Hematopoietic multipotent progenitor cell treated with erythropoietin and hydrocortisone succinate and interleukin-3 and kit ligand, for 17 days (in vitro differentiated cells): ENCODE data around the gene ZSWIM1.

Experiments used
- DNase-seq: peaks from one replicate; pipeline ENCODE4 v3.0.0-alpha.2; 2015; ENCODE audit warnings: low spot score

Gene ZSWIM1

DNA sequence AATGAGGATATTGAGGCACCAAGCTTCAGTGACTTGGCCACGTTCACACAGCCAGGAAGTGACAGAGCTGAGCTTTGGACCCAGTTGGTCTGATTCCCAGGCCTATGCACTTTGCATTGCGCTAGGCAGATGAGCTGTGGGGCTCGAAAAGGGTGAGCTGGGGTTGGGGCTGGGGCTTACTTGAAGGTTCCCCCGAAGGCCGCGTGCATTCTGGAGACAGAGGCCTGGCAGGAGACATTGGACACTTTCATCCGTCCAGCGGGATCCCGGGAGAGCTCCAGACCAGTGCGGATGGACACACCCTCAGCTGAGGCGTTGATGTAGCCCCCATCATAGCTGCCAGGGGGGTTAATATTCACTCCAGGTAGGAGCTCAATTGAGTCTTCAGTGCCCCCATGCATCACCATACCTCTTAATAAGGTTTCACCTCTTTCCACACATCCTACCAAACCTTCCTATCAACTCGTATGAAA lies 28.3 kb downstream of the ZSWIM1 start:
- DNase-seq = no peak

DNA sequence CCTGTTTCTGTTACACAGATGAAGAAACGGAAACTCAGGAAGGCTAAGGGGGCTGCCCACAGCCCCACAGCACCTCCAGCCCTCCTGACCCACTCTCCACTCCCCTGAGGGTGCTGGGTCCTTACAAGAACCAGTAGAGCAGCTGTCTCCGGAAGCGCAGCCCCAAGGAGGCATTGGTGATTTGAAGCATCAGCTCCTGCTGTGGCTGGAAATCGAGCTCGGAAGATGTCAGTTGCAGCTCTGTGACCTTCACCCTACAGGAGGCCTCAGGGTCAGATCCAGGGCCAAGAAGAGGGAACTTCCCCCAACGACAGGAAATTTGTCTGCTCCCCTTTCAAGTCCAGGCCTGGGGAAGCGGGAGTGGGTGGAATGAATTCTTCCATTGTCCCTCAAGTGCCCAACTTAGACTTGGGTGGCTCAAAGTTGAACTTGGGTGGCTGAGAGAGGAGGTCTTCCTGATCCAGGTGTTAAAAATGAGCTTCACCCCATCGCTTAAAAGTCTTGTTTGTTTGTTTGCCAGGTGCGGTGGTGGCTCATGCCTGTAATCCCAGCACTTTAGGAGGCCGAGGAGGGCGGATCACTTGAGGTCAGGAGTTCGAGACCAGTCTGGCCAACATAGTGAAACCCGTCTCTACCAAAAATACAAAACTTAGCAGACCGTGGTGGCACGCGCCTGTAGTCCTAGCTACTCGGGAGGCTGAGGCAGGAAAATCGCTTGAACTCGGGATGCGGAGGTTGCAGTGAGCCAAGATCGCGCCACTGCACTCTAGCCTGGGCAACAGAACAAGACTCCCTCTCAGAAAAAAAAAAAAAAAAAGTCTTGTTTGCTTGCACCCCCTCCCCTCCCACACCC lies 29.0 kb downstream of the ZSWIM1 start:
- no peak for DNase-seq

DNA sequence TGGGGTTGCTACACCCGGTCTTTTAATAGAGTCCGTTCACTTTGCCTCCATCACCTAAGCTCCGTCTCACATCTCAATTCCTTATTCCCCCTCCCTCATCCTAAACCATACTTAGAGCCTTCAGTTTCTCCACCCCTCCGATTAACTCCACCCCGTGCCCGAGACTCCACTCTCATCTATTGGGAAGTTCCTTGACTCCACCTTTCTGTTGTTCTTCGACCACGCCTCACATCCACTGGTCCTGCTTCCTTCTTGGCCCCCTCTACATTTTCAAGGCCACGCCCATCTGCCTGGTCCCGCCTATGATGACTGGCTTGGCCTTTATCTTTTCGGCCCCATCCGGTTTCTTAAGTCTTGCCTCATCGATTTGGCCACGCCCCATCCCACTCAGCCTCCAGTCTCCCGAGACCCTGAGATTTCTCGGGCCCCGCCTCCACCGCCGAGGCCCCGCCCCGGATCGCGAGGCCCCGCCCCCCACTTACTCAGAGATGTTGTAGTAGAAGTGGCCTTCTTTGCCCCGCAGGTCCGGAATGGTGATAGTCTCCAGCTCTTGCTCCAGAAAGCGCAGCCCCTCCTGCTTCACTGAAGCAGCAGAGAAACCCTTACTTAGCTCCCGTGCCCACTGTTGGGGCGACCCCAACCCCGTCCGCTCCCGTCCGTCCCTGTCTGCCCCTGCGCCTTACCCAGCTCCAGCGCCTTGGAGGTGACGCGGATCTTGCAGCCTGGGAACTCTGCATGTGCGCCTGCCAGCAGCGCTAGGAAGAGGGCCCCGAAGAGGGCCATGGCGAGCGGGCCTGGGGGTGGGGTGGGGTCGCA lies 29.9 kb downstream of the ZSWIM1 start:
- peak; percentile 98 for DNase-seq

DNA sequence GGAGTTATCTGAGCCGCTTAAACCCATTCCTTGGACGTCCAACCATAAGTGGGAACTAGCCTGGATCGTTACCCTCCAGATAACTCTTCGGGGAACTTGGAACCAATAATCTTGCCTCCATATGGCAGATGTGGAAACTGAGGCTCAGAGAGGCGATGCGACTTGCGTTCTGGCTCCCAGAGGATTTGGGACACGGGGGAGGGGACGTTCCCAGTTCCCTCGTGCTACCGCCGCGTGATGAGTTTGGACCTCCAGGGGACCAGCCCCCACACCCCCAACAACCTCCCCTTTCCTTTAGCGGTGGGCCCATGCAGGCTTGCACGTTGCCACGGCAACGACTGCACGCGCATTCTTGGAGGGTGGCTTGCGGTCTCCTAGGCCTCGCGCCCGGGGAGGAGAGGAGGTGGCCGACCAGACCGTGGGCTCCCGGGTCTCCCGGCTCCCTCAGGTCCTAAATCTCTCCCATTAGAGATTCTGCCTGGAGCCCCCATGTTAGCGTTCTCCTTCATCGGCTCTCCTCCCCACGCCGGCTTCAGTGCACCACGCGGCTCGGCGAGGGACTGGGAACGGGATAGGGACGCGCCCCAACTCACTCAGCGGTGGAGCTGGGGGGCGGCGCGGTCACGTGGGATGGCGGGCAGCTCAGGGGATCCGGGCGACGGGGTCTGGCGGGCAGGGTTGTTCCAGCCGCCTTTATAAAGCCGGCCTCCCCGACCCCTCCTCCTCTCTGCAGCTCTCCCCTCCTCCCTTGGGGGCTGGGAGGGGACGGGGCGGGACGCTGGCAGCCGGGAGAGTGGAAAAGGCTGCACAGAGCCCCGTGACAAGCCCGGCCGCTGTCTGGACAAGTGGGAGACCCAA lies 30.7 kb downstream of the ZSWIM1 start, which contains the start of gene PLTP:
Gene PLTP (minus strand): TSS at position 670 of the 858 bp plus-strand sequence. CDS start 703 bp downstream, outside the sequence.
- no peak for DNase-seq

DNA sequence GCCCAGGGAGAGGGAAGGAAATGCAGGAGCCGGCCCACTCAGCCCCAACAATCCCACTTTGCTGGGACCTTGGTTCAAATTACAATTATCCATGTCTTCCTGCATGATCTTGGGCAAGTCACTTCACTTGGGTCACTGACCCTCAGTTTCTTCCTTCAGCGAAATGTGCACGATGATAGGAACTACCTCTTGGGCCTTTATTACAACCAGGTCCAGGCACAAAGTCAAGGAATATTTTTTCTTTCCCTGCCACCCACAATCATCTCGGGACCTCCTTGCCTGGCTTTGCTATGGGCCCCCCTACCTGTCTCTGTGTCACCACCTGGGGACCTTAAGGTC lies 31.3 kb downstream of the ZSWIM1 start:
- no peak for DNase-seq

DNA sequence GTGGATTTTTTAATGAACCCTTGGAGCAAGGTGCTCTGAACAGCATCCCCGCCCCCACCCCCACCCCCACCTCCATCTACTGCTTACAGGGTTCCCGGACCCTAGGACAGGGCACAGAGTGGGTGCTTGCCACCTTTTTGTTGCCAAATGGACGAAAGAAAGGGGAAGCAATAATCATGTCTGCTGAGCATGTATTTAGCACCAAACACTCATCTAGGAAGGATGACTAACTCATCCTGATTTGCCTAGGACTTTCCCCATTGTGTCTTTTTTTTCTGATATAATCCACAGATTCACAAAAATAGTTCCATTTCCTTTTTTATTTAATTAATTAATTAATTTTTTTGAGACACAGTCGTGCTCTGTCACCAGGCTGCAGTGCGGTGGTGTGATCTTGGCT lies 32.1 kb downstream of the ZSWIM1 start:
- no peak for DNase-seq

DNA sequence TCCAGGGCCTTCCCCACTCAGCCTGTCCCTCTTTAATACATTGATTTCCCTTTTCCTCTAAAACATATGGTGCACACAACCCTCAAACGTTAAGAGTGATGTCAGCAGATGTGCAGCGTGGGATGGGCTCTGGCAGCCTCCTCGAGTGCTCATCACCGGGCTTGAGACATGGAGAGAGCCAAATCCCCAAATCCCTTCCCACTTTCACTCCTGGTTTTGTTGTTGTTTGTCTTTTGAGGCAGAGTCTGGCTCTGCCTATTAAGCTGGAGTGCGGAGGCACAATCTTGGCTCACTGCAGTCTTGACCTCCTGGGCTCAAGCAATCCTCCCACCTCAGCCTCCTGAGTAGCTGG lies 36.7 kb downstream of the ZSWIM1 start:
- no peak for DNase-seq

DNA sequence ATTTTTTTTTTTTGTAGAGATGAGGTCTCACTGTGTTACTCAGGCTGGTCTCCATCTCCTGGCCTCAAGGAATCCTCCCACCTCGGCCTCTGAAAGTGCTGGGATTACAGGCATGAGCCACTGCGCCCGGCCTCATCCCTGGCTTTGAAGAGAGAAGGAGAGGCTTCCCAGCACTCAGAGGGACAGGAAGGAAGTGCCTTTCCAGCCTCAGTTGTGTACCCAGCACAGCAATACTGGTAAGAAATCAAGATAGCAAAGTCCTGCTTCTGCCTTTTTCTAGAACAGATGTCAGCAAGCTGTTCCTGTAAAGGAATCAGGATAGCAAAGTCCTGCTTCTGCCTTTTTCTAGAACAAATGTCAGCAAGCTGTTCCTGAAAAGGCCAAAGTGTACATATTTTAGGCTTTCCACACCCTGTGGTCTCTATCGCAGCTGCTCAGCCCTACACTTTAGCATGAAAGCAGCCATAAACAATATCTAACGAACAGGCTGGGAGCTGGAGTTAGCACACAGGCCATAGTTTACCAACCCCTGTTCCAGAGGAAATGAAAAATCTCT lies 37.2 kb downstream of the ZSWIM1 start:
- no peak for DNase-seq

DNA sequence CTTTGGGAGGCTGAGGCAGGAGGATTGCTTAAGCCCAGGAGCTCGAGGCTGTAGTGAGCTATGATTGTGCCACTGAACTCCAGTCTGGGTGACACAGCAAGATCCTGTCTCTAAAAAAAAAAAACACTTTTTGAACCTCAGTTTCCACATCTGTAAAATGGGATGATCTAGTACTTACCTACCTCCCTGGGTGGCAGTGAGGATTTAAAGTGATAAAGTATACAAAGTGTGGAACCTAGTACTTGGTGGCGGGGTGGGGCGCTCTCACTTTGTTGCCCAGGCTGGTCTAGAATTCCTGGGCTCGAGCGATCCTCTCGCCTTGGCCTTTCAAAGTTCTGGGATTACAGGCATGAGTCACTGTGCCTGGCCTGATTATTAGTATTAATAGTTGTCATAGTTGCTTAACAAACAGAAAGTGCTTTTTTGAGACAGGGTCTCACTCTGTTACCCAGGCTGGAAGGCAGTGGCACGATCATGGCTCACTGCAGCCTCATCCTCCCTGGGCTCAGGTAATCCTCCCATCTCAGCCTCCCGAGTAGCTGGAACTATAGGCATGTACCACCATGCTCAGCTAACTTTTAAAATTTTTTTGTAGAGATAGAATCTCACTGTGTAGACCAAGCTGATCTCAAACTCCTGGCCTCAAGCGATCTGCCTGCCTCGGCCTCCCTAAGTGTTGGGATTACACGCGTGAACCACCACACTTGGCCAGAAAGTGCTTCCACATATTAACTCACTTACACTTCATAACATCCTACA lies 37.9 kb downstream of the ZSWIM1 start:
- DNase-seq = no peak

DNA sequence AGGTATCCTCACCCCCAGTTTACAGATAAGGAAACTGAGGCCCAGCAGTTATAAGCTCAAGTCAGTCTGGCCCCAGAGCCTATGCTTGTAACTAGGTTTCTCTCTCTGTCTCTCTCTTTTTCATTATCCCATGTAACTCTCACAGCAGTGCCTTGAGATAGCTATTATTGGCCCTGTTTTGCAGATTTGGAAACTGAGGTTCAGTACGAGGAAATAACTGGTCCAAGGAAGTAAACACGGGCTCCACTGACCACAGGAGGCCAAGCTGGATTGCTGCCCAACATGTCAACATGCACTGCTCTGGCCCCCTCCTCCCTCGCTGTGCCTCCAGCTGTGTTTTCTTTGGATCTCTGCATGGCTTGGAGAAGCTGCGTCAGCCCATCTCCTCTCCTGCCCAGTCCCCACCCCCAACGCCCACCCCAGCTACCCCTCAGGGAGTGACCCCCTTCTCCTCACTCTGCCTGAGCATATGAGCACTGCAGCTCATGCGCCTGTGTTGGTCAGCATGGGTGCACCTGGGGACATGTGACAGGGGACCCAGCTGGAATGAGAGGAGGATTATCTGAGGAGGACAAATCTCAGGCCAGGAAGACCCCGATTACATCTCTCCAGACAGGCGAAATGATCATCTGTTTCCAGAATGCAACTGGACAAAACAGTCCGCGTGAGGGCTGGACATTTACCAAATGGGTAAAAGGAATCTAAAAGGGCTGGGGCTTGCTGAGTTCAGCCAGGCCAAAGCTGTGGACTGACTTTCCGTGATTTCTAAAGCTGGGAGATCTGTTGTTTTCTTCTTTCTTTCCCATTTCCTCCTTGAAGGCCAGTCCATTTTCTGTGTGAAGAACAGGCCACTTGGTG lies 38.7 kb downstream of the ZSWIM1 start:
- DNase-seq = no peak

DNA sequence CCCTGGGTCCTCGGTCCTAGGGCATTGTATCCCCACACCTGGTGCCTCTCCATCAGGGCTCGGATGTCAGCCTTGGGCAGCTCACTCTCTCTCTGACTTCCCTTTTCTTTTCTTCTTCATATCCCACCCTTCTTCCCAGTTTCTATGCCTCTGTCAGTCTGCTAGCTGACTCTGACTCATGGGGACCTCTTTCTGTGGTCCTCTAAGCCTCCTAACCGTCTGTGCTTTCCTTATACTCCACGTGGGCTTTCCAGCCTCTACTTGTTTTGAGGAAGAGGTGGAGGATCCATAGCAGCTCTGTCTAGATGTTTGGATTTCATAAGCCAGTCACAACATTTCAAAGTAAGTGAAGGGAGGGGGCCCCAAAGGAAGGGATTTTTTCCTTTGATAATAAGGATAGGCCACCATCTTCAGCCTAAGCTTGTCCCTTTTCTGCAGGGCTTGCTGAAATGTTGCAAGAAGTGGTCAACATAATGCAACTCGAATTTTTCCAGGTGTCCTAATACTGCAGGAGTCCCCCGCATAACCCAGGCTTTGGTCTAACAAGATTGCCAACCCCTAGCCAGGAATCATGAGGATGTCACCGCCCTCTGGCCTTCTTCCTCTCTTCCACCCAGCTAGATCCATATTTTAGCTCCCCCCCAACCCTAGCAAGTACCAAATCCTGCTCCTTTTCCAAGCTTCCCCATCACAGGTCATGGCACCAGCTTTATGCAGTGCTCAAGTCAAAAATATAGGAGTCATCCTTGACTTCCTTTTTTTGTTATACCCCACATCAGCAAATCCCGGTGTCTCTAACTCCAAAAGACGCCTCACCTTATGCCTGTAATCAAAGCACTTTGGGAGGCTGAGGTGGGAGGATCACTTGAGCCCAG lies 39.7 kb downstream of the ZSWIM1 start:
- DNase-seq = no peak

DNA sequence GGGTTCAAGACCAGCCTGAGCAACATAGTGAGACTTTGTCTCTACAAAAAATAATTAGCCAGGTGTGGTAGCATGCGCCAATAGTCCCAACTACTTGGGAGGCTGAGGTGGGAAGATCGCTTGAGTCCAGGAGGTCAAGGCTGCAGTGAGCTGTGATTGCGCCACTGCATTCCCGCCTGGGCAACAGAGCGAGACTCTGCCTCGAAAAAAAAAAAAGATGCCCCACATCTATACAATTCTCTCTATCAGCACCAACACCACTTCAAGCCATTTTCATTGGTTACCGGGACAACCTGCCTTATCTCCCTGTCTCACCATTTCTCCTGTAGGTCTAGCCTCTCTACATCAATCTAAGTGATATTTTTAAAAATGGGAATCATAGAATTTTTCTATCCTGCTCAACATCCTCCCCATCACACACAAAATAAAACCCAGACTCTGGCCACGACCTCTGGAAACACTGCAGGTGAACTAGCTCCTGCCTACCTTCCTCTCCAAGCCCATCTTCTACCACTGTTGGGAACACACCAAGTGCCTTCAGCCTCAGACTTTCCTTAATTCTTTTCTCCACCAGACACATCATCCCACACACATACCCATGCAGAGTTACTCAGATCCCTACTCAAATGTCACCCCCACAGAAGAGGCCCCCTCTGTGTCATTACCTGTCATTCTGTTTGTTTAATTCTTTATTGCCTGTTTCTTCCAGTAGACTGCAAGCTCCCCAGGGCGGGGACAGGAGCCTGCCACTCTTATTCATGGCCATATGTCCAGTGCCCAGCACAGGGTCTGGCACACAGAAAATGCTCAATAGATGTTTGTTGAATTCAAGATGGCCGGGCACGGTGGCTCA lies 40.5 kb downstream of the ZSWIM1 start:
- no peak for DNase-seq

DNA sequence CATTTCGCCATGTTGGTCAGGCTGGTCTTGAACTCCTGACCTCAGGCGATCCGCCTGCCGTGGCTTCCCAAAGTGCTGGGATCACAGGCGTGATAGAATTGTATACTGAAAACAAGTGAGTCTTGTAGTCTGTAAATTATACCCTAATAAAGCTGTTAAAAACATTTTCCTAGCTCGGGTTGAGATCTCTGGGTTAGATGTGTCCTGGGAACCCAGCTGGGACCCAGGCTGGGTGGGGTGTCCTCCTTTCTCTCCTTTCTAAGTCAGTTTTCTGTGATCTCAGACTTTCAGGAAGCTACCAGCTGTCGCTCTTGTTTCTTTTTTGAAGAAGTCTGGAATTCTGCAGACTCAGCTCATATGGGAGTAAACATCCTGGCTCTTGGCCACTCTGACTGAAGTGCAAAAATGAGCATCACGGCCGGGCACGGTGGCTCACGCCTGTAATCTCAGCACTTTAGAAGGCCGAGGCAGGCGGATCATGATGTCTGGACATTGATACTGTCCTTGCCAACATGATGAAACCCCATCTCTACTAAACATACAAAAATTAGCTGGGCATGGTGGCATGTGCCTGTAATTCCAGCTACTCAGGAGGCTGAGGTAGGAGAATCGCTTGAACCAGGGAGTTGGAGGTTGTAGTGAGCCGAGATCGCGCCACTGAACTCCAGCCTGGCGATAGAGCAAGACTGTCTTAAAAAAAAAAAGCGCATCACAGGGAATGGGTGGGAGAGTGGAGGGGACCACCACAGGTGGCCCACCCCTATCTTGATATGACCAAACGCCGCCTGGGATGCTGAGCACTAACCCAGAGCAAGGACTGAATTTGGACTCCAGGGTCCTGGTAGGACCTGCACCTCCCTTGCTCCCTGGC lies 43.6 kb downstream of the ZSWIM1 start:
- DNase-seq = peak; percentile 64

DNA sequence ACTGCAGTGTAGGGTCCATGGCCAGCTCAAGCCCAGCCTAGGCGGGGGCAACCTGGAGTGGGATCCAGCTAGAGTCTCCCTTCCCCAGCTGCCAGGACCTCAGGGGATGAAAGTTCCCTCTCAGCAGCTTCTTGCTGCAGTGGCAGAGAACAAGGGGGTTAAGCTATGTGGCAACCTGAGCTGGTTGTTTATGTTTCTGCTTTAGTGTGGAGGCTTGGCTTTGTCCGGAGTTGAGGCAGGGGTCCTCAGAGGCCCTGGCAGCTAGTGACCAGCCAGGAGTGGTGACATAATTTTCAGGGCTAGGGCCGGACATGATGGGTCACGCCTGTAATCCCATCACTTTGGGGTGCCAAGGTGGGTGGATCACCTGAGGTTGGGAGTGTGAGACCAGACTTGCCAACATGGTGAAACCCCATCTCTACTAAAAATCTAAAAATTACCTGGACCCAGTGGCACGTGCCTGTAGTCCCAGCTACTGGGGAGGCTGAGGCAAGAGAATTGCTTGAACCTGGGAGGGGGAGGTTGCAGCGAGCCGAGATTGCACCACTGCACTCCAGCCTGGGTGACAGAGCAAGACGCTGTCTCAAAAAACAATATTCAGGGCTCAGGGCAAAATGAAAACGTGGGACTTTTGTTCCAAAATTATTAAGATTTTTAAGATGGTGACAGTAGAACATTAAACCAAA lies 44.9 kb downstream of the ZSWIM1 start:
- no peak for DNase-seq

DNA sequence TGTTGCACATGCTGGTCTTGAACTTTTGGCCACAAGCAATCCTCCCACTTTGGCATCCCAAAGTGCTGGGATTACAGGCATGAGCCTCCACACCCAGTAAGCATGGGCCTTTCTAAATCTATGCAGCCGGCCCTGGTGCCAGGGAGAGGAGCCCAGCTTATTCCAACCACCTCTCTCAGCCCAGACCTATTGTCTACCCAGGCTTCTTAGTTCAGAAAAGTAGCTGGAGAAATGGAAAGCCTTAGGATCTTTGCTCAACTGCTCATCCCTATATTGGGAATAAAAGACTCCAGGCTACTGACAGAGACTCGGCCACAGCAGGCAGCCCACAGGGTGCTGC lies 45.7 kb downstream of the ZSWIM1 start:
- DNase-seq = no peak

DNA sequence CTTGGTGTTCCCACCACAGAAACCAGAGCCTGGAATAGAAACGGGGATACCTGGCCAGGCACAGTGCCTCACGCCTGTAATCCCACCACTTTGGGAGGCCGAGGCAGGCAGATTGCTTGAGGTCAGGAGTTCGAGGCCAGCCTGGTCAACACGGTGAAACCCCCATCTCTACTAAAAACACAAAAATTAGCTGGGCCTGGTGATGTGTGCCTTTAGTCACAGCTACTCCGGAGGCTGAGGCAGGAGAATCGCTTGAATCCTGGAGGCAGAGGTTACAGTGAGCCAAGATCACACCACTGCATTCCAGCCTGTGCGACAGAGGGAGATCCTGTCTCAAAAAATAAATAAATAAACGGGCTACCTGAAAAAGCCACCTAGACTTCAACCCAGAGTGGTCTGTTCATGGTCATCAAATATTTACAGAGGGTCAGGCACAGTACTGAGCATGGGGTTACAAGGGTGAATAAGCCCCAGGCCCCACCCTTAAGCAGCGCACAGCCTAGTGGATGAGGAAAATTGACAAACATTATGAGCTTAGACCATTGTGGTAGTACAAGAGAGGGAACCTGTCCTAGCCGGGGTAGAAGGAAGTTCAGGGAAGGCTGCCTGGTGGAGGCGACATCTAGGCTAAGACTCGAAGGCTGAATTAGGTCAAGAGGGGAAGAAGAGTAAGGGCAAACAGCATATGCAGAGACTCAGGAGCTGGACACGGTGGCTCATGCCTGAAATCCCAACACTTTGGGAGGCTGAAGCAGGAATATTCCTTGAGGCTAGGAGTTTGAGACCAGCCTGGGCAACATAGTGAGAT lies 46.2 kb downstream of the ZSWIM1 start:
- DNase-seq = no peak
